IPS-15b (cell line): ENCODE measurements around the gene COL13A1.

Source experiments
- H3K27me3 ChIP-seq: one replicate; pipeline ENCODE4 v1.6.1; 2013; ENCODE audit warnings: low read length; ENCODE audit not compliant: control insufficient read depth, insufficient read depth
- H3K36me3 ChIP-seq: one replicate; pipeline ENCODE4 v1.6.1; 2013; ENCODE audit warnings: low read length; ENCODE audit not compliant: control insufficient read depth, insufficient read depth
- H3K4me1 ChIP-seq: one replicate; pipeline ENCODE4 v1.6.1; 2013; ENCODE audit warnings: mild to moderate bottlenecking, low read length; ENCODE audit not compliant: control insufficient read depth, insufficient read depth
- H3K4me3 ChIP-seq: one replicate; pipeline ENCODE4 v1.5.1; 2013; ENCODE audit warnings: low read depth, low read length
- H3K9ac ChIP-seq: one replicate; pipeline ENCODE4 v1.6.1; 2013; ENCODE audit warnings: low read depth, mild to moderate bottlenecking, low read length
- H3K9me3 ChIP-seq: one replicate; pipeline ENCODE4 v1.6.1; 2013; ENCODE audit warnings: mild to moderate bottlenecking, low read length; ENCODE audit not compliant: control insufficient read depth, insufficient read depth

COL13A1 gene

DNA sequence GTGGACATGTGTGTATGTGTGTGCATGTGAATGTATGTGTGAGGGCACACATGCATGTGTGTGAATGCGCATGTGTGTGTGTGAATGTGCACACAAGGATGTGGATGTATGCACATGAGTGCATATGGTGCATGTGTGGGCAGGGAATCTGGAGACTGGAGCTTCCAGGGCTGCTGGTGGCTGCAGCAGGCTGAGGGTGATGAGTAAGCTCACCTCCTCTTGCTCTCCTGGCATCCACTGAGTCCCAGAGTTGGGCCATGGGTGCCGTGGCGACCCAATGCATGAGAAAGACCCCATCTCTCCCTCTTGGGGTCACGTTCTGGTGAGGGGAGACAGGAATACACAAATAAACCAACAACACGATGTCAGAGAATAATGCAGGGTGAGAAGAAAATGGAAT lies 33.3 kb upstream of the COL13A1 start:
- no peaks in the 10 kb centered on the region for H3K9me3 ChIP-seq
- no peaks in the 10 kb centered on the region for H3K27me3 ChIP-seq
- H3K4me3 ChIP-seq: no peak overlapping the region
- no peak overlapping the region for H3K9ac ChIP-seq
- peaks cover 8% of the 10 kb centered on the region for H3K4me1 ChIP-seq
- no peaks in the 10 kb centered on the region for H3K36me3 ChIP-seq

GRCh38 chr10:69769395-69769992 lies 32.2 kb upstream of the COL13A1 start:
- no peaks in the 10 kb centered on the region for H3K9me3 ChIP-seq
- no peak overlapping the region for H3K9ac ChIP-seq

GRCh38 chr10:69772933-69773704 lies 28.6 kb upstream of the COL13A1 start:
- Histone ChIP-seq H3K4me3 (no peak overlapping the region), H3K9me3 (no peaks in the 10 kb centered on the region), H3K27me3 (no peaks in the 10 kb centered on the region), H3K9ac (no peak overlapping the region), H3K4me1 (peaks cover 8% of the 10 kb centered on the region), H3K36me3 (no peaks in the 10 kb centered on the region)

More at GRCh38 chr10:69769395-69769992, 32.2 kb upstream of the COL13A1 start:
- Histone ChIP-seq H3K36me3 (no peaks in the 10 kb centered on the region), H3K4me1 (peaks cover 8% of the 10 kb centered on the region), H3K27me3 (no peaks in the 10 kb centered on the region), H3K4me3 (no peak overlapping the region)

DNA sequence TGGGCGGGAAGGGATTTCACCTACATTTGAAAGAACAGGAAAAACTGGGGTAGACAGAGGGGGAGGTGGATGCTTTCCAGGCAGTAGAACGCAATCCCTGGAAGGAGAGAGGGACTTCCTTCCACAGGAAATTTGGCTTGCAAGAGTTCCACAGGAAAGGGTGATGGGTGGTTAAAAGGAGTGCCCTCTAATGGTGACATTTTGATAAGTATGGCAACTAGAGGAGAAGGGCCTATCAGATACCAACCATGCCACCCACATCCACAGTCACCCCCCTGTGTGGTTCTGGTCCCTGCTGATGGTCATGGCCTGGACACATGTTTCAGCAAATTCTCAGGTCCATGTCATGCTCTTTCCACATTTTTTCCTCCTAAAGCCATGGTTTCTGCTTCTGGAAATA lies 27.1 kb upstream of the COL13A1 start:
- Histone ChIP-seq H3K9me3 (no peaks in the 10 kb centered on the region), H3K4me3 (no peak overlapping the region)

GRCh38 chr10:69780077-69780476 lies 21.6 kb upstream of the COL13A1 start:
- Histone ChIP-seq H3K9me3 (no peaks in the 10 kb centered on the region), H3K27me3 (peaks cover 8% of the 10 kb centered on the region), H3K4me3 (no peak overlapping the region), H3K9ac (no peak overlapping the region), H3K4me1 (no peaks in the 10 kb centered on the region), H3K36me3 (no peaks in the 10 kb centered on the region)

More for the DNA sequence above, 27.1 kb upstream of the COL13A1 start:
- no peaks in the 10 kb centered on the region for H3K27me3 ChIP-seq
- no peak overlapping the region for H3K9ac ChIP-seq
- peaks cover 2% of the 10 kb centered on the region for H3K4me1 ChIP-seq
- no peaks in the 10 kb centered on the region for H3K36me3 ChIP-seq

DNA sequence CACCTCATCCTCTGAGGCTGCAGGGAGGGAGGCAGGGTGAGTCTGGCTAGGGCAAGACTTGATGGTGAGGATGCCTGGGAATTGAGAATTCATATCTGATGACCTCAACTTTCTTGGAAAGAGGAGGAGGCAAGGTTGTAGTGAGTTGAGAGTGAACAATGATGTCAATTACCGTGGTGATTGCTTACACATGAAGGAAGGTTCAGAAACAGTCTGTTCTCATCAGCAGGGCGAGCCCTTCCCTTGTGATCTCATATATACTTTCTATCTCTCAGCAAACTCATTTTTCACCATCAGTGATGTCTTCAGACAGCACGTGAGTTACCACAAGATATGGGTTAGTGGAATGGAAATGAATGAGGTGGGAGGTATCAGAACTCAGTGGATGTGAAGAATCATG lies 20.1 kb upstream of the COL13A1 start:
- Histone ChIP-seq H3K4me3 (no peak overlapping the region), H3K27me3 (peaks cover 8% of the 10 kb centered on the region)

DNA sequence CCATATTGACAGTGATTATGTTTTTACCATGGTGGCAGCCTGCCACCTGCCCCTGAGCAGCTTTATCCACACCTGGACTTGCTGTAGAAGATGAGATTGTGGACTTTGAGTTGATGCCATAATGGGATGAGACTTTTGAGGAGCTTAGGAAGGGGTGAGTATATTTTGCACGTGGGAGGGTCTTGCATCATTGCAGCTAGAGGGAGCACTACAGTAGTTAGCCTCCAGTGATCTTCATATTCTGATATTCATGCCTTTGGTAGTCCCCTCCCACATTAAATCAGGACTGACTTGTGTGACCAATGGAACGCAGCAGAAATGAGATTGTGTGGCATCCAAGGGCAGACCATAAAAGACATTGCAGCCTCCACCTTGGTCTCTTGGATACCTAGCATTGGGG lies 18.2 kb upstream of the COL13A1 start:
- H3K9me3 ChIP-seq: no peaks in the 10 kb centered on the region
- no peak overlapping the region for H3K4me3 ChIP-seq
- H3K27me3 ChIP-seq: peaks cover 8% of the 10 kb centered on the region
- no peak overlapping the region for H3K9ac ChIP-seq
- H3K4me1 ChIP-seq: no peaks in the 10 kb centered on the region
- H3K36me3 ChIP-seq: no peaks in the 10 kb centered on the region

More for the DNA sequence above, 20.1 kb upstream of the COL13A1 start:
- H3K4me1 ChIP-seq: no peaks in the 10 kb centered on the region
- H3K9me3 ChIP-seq: no peaks in the 10 kb centered on the region
- H3K36me3 ChIP-seq: no peaks in the 10 kb centered on the region
- no peak overlapping the region for H3K9ac ChIP-seq

DNA sequence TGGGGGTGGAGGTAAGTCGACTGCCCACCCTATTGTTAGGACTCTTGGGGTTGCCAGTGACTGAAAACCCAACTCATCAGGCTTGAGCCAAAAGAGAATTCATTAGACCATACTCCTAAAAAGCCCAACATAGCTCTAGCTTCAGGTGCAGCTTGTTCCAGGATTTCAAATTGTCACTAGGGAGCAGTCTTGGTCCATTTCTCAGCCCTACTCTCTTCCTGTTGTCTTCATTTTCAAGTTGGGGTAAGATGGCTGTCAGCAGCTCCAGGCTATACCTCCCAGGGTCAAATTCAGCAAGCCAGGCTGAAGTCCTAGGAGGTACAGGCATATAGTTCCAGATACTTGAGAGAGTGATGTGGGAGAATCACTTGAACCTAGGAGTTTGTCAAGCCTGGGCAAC lies 14.9 kb upstream of the COL13A1 start:
- H3K9ac ChIP-seq: no peak overlapping the region
- H3K4me3 ChIP-seq: no peak overlapping the region
- H3K27me3 ChIP-seq: peaks cover 3% of the 10 kb centered on the region
- H3K36me3 ChIP-seq: no peaks in the 10 kb centered on the region
- no peaks in the 10 kb centered on the region for H3K9me3 ChIP-seq
- H3K4me1 ChIP-seq: peaks cover 2% of the 10 kb centered on the region

GRCh38 chr10:69787681-69788080 lies 14.0 kb upstream of the COL13A1 start:
- H3K9me3 ChIP-seq: no peaks in the 10 kb centered on the region
- peaks cover under 1% of the 10 kb centered on the region for H3K27me3 ChIP-seq
- no peak overlapping the region for H3K4me3 ChIP-seq
- peaks cover 2% of the 10 kb centered on the region for H3K4me1 ChIP-seq
- H3K9ac ChIP-seq: no peak overlapping the region
- H3K36me3 ChIP-seq: no peaks in the 10 kb centered on the region

GRCh38 chr10:69789164-69789576 lies 12.5 kb upstream of the COL13A1 start:
- Histone ChIP-seq H3K27me3 (no peaks in the 10 kb centered on the region), H3K9ac (no peak overlapping the region), H3K4me3 (no peak overlapping the region), H3K36me3 (no peaks in the 10 kb centered on the region), H3K9me3 (no peaks in the 10 kb centered on the region), H3K4me1 (peaks cover 2% of the 10 kb centered on the region)

DNA sequence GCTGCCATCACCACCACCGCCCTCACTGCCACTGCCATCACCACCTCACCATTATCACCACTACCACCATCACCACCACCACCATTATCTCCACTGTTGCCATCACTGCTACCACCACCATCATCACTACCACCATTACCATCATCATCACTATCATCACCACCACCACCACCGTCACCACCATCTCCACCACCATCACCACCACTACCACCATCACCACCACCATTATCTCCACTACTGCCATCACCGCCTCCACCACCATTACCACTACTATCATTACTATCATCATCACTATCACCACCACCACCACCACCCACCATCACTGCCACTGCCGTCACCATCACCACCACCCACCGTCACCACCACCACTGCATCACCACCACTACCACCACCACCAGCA lies 9.9 kb upstream of the COL13A1 start:
- H3K27me3 ChIP-seq: peaks cover 2% of the 10 kb centered on the region
- H3K36me3 ChIP-seq: no peaks in the 10 kb centered on the region
- no peak overlapping the region for H3K4me3 ChIP-seq
- no peak overlapping the region for H3K9ac ChIP-seq
- H3K9me3 ChIP-seq: no peaks in the 10 kb centered on the region
- H3K4me1 ChIP-seq: peaks cover 2% of the 10 kb centered on the region

GRCh38 chr10:69792341-69792740 lies 9.4 kb upstream of the COL13A1 start:
- H3K27me3 ChIP-seq: peaks cover 2% of the 10 kb centered on the region
- no peak overlapping the region for H3K4me3 ChIP-seq
- H3K36me3 ChIP-seq: no peaks in the 10 kb centered on the region
- H3K9me3 ChIP-seq: no peaks in the 10 kb centered on the region
- no peak overlapping the region for H3K9ac ChIP-seq
- H3K4me1 ChIP-seq: peaks cover 2% of the 10 kb centered on the region
